ENCODE data around the gene PARP8. TPM values are rescaled to one million over a fixed set of nuclear protein-coding genes. Genes with fewer than 3 reads are reported as not detected.

PARP8 gene
- total RNA-seq, 1 donor from 2014 or later: 23.3 TPM

- H3K4me1 Mint-ChIP-seq (ENCODE audit: low read depth): peaks cover 13% of the 10 kb centered on the region
- no peak for DNase-seq (ENCODE audit: low spot score)
- no peak for TF ChIP-seq CTCF (IDR thresholded peaks at IDR 0.05)
- H3K27ac Mint-ChIP-seq (ENCODE audit: unreplicated experiment): no peak overlapping the region
- H3K27me3 Mint-ChIP-seq (ENCODE audit: low read depth): no peaks in the 10 kb centered on the region
- H3K9me3 Mint-ChIP-seq (ENCODE audit: low read depth): no peaks in the 10 kb centered on the region
- H3K36me3 Mint-ChIP-seq (ENCODE audit: low read depth): no peaks in the 10 kb centered on the region
- no peak overlapping the region for H3K4me3 Mint-ChIP-seq (ENCODE audit: unreplicated experiment)
These were observed 53.7 kb downstream of the PARP8 start for GRCh38 chr5:50720061-50720710.

DNA sequence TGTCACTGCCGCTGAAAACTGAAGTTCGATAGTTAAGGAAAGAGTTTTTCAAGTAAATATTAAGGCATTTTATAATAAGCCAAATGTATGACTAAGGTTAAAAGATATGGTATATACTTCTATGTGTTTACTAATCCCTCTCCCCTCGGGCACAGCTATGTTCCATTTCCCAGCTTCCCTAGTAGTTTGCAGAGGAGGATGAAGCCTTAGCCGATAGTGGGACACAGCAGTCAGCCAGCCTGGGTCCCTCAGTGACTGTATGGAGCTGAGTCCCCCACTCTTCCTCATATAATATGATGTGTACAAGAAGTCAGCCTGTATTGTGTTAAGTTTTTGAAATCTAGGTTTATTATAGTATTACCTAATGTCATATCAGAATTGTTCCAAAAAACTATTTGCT lies 55.8 kb downstream of the PARP8 start:
- Mint-ChIP-seq H3K36me3 (ENCODE audit: low read depth) (no peaks in the 10 kb centered on the region), H3K9me3 (ENCODE audit: low read depth) (no peaks in the 10 kb centered on the region), H3K4me1 (ENCODE audit: low read depth) (peaks cover 23% of the 10 kb centered on the region), H3K27ac (ENCODE audit: unreplicated experiment) (no peak overlapping the region), H3K27me3 (ENCODE audit: low read depth) (no peaks in the 10 kb centered on the region), H3K4me3 (ENCODE audit: unreplicated experiment) (no peak overlapping the region)
- no peak for TF ChIP-seq CTCF (IDR thresholded peaks at IDR 0.05)
- no peak for DNase-seq (ENCODE audit: low spot score)

DNA sequence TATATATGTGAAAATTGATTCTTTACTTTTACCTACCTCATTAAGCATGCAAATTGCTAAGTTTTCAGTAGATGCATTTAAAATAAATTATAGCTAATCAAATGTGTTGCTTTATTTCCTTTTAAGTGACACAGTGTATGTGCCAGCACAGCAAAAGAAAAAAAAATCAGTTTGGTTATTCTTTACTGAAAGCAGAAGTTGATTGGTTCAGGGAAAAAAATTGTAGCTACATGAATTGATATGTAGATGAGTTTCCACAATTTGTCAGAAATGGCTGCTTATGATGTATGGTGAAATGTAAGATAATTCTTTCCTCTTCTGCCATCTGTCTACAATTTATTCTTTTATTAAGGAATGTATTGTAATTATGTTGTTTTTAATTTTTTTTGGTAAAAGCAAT lies 57.8 kb downstream of the PARP8 start:
- Mint-ChIP-seq H3K27ac (ENCODE audit: unreplicated experiment) (no peak overlapping the region), H3K36me3 (ENCODE audit: low read depth) (no peaks in the 10 kb centered on the region), H3K9me3 (ENCODE audit: low read depth) (no peaks in the 10 kb centered on the region), H3K4me1 (ENCODE audit: low read depth) (peaks cover 26% of the 10 kb centered on the region), H3K27me3 (ENCODE audit: low read depth) (no peaks in the 10 kb centered on the region), H3K4me3 (ENCODE audit: unreplicated experiment) (no peak overlapping the region)
- no peak for TF ChIP-seq CTCF (IDR thresholded peaks at IDR 0.05)
- no peak for DNase-seq (ENCODE audit: low spot score)

DNA sequence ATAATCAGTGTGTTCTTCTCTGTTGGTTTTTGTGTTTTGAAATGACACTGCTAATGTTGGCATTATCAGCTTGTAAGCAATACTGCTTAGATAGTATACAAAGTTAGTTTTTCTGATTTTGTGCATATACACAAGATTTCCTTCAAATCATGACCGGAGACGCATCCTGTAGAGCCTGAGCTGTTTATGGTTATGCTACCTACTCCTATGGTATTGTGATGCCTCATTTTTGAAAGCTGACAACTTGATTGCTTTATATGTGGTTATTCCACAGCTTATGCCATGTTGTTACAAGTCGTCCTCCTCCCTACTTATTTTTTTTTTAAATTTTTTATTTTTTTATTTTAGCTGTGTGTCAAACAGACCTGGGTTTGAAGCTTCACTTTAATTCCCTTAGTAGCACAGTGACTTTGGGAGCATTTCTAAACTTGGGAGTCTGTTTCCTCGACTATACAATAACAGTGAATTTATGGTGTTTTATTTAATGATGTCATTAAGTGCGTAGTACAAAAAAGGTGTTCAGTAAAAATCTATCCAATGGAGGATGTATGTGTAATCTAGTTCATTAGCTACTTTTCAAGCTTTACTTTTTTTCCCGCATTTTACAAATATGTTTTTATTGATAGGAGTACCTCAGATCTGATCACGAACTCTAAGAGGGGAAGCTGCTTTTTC lies 59.5 kb downstream of the PARP8 start:
- peaks cover 38% of the 10 kb centered on the region for H3K4me1 Mint-ChIP-seq (ENCODE audit: low read depth)
- H3K4me3 Mint-ChIP-seq (ENCODE audit: unreplicated experiment): no peak overlapping the region

More for the DNA sequence above, 59.5 kb downstream of the PARP8 start:
- no peaks in the 10 kb centered on the region for H3K36me3 Mint-ChIP-seq (ENCODE audit: low read depth)
- no peaks in the 10 kb centered on the region for H3K9me3 Mint-ChIP-seq (ENCODE audit: low read depth)
- TF ChIP-seq CTCF (IDR thresholded peaks at IDR 0.05): no peak
- no peaks in the 10 kb centered on the region for H3K27me3 Mint-ChIP-seq (ENCODE audit: low read depth)
- no peak for DNase-seq (ENCODE audit: low spot score)
- H3K27ac Mint-ChIP-seq (ENCODE audit: unreplicated experiment): no peak overlapping the region

Data from chondrocyte (in vitro differentiated cells).